ENCODE results near the gene STON2.
"Not testable (repeated sequence)": the region's sequence is repeated elsewhere in the genome, so short reads cannot be mapped to it uniquely, and the experiment has no call there.

The STON2 gene

DNA sequence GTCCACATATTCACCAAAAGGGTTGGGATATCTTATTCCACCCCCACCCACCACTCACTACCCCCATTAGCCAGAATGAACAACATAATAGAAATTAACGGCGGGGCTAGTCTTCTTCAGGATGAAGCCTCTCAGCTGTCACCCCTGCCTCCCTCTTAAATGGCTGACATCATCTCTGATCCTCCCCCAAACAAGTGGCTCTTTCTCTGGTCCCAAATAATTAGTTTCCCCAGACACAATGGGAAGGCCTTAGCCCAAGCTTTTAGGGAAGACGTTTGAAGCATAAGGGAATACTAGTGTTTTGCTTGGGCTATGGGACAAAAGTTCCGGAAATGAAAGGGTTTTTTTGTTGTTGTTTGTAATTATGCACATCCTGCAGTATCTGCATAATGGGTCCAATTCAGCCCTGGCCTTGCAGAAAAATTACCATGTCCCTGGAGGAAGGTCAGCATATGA is 13.8 kb downstream of the STON2 start:
- TF ChIP-seq JUND (IDR thresholded peaks at IDR 0.05; ENCODE audit: low read depth), result no peak
- in situ Hi-C loops (cut with HindIII; ENCODE audit: low pct_unique_long_range_greater_than_20kb, low sequenced_read_pairs), result no loop called here
- DNase-seq (ENCODE audit: low read depth in 1 of 2, low spot score in 1 of 2), result no peak

DNA sequence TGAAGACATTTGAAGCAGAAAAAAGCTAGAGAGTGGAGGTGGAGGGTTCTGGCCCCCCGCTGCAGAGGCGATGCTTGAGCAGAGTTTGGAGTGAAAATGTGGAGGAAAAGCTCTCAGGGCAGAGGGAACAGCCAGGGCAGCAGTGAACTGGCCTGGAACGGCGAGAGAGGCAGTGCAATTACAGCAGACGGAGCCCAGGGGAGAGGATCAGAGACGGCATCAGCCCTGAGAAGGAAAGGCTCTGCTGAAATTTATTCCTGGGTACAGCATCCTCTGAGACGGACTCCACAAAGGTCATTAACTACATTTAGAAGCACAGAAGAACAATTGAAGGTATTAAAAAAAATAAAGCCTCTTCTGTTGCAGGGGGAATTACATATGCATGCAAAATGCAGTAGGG is 14.2 kb downstream of the STON2 start:
- in situ Hi-C loops (cut with HindIII; ENCODE audit: low pct_unique_long_range_greater_than_20kb, low sequenced_read_pairs), result no loop called here
- DNase-seq (ENCODE audit: low read depth in 1 of 2, low spot score in 1 of 2), result no peak

DNA sequence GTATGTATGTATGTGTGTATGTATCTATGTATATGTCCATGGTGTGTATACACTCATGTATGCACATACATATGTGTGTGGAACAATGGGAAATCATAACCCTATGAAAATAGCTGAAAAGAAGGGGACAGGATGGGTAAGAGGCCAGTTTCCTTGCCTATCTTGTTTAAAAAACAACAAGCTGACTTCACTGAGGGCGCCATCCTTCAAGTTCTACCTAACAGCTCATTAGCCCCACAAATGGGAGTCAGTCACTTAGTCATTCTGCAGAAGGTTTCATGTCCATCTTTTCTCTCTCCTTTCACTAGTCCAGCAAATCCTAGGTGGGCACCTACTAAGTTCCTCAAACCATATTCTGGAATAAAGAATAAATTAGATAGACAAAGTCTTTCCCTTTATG is 14.7 kb downstream of the STON2 start:
- TF ChIP-seq JUND (IDR thresholded peaks at IDR 0.05; ENCODE audit: low read depth), result no peak
- no peak for DNase-seq (ENCODE audit: low read depth in 1 of 2, low spot score in 1 of 2)
- in situ Hi-C loops (cut with HindIII; ENCODE audit: low pct_unique_long_range_greater_than_20kb, low sequenced_read_pairs), result no loop called here

More for the DNA sequence above, 14.2 kb downstream of the STON2 start:
- TF ChIP-seq JUND (IDR thresholded peaks at IDR 0.05; ENCODE audit: low read depth), result no peak

DNA sequence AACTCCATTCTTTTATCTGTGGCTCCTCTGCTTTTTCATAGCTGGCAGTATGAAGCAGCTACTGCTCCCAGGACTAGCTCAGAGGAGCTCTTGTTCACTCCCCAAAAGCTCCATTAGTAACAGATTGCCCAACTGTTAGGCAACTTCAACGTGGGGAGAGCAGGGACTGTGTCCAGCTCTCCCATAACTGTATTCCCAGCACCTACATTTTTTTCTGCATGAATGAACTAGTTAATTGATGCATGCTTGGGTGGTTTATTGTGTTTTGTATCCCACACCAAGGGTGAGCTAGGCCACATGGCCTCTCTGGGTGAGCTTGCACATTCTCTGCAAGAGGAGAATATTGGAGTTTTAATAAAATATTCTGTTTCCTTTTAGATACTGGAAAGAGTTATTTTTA is 15.2 kb downstream of the STON2 start:
- TF ChIP-seq JUND (IDR thresholded peaks at IDR 0.05; ENCODE audit: low read depth), result no peak
- in situ Hi-C loops (cut with HindIII; ENCODE audit: low pct_unique_long_range_greater_than_20kb, low sequenced_read_pairs), result no loop called here
- DNase-seq (ENCODE audit: low read depth in 1 of 2, low spot score in 1 of 2), result peak in 1 of 2 experiments; percentile 48

DNA sequence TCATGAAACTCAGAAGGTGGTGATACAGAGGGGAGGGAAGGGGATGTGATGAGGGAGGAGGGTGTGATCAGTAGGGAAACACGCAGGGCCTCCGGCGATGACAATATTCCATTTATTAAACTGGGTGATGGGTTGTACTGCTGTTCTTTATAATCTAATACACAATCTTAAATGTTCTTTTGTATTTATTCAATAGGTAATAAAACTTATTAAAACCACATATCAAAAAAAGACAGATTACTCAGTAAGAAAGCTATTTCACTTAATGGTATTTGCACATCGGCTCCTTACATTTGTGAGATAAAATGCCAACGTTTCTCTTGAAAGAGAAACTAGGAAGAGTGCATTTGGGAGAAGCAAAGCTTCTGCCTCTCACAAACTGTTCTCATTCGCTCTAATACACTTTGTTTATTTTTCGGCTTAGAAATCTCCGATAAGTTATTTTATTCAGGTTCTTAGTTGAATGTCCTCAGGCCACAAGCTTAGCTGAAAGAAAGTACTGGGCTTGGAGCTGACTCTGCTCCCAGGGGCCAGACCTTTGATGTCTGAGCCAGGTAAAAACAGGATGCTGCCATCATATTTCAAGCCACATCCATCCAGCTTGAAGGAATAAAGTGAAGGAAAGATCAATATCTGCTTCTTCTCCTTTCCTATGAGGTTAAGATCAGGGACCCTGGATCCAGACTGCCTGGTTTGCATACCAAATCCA is 17.5 kb downstream of the STON2 start:
- DNase-seq (ENCODE audit: low read depth in 1 of 2, low spot score in 1 of 2), result peak in 1 of 2 experiments; percentile 29
- in situ Hi-C loops (cut with HindIII; ENCODE audit: low pct_unique_long_range_greater_than_20kb, low sequenced_read_pairs), result no loop called here
- no peak for TF ChIP-seq JUND (IDR thresholded peaks at IDR 0.05; ENCODE audit: low read depth)

DNA sequence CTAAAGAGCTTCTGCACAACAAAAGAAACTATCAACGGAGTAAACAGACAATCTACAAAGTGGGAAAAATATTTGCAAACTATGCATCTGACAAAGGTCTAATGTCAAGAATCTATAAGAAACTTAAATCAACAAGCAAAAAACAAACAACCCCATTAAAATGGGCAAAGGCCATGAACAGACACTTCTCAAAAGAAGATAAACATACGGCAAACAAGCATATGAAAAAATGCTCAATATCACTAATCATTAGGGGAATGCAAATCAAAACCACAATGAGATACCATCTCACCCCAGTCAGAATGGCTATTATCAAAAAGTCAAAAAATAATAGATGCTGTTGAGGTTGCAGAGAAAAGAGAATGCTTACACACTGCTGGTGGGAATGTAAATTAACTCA is 20.1 kb downstream of the STON2 start:
- in situ Hi-C loops (cut with HindIII; ENCODE audit: low pct_unique_long_range_greater_than_20kb, low sequenced_read_pairs); DNase-seq (ENCODE audit: low read depth in 1 of 2, low spot score in 1 of 2): not testable (repeated sequence)

DNA sequence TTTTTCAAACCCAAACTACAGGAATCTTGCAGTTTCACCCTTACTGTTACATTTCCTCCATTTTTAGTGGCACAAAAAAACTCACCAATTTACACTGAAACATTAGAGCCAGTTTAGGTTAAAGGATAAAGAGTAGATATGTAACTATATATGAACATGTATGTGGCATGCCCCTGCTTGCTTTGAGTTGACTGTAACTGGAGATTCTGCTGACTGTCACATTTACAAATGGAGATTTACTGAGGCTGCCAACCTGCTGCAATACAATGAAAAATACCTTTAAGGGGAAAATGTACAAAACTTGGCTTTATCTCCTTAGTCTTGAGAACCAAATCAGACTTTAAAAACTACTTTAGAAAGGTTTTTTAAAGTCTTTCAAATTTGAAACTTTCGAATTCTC is 28.3 kb downstream of the STON2 start:
- DNase-seq (ENCODE audit: low read depth in 1 of 2, low spot score in 1 of 2), result no peak
- TF ChIP-seq JUND (IDR thresholded peaks at IDR 0.05; ENCODE audit: low read depth), result no peak
- in situ Hi-C loops (cut with HindIII; ENCODE audit: low pct_unique_long_range_greater_than_20kb, low sequenced_read_pairs), result no loop called here

DNA sequence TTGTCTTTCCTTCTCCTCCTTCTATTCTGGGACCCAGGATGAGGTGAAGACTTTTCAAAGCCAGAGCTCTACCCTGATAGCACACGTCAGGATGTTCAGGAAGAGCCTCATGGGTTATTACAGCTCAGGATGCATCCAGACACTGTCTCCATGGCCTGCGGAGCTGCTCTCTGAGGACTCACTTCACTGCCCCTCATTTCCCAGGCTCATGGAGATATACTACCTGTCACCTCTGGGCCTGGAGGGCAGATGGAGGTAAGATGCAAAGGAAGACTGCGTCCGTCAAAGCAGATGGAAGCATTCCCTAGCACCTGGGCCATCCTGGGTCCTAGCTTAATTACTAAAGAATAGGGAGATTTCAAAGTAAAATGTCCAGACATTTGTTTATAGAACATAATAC is 32.6 kb downstream of the STON2 start:
- no peak for TF ChIP-seq JUND (IDR thresholded peaks at IDR 0.05; ENCODE audit: low read depth)
- in situ Hi-C loops (cut with HindIII; ENCODE audit: low pct_unique_long_range_greater_than_20kb, low sequenced_read_pairs), result no loop called here
- no peak for DNase-seq (ENCODE audit: low read depth in 1 of 2, low spot score in 1 of 2)

DNA sequence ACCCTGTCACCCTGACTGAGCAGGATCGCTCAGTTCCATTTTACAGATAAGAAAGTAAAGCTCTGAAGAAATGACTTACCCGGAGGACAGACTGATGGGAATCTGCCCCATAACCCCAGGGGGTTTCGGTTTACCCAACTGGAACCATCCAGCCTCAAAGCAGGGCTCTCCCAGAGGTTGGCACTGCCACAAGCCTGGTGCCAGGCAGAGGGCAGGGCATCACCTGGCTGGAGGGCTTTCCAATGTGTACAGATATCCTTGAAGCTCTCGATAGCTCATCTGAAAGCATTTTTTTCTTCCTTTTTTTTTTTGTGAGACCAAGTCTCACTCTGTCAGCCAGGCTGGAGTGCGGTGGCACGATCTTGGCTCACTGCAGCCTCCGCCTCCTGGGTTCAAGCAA is 33.2 kb downstream of the STON2 start:
- no peak for TF ChIP-seq JUND (IDR thresholded peaks at IDR 0.05; ENCODE audit: low read depth)
- in situ Hi-C loops (cut with HindIII; ENCODE audit: low pct_unique_long_range_greater_than_20kb, low sequenced_read_pairs), result no loop called here
- no peak for DNase-seq (ENCODE audit: low read depth in 1 of 2, low spot score in 1 of 2)

DNA sequence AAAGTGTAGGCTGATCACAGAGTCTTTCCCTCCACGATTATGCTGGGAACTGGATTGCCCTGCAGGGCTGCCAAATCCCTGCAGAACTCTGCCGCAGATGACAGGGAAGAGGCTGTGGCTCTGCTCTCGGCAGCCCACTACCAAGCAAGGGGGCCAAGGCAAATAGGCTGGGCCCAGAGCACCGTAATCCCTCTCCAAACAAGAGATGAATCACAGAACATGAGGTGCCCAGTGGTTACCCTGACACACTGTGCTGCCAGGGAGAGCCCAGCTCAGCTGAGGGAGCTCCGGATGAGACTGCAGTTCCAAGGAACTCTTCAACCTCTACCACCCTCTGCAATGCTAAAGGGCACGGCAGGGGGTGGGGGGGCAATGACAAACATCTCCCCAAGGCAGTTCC is 33.9 kb downstream of the STON2 start:
- DNase-seq (ENCODE audit: low read depth in 1 of 2, low spot score in 1 of 2), result peak in 1 of 2 experiments; percentile 22
- TF ChIP-seq JUND (IDR thresholded peaks at IDR 0.05; ENCODE audit: low read depth), result no peak
- in situ Hi-C loops (cut with HindIII; ENCODE audit: low pct_unique_long_range_greater_than_20kb, low sequenced_read_pairs), result no loop called here

DNA sequence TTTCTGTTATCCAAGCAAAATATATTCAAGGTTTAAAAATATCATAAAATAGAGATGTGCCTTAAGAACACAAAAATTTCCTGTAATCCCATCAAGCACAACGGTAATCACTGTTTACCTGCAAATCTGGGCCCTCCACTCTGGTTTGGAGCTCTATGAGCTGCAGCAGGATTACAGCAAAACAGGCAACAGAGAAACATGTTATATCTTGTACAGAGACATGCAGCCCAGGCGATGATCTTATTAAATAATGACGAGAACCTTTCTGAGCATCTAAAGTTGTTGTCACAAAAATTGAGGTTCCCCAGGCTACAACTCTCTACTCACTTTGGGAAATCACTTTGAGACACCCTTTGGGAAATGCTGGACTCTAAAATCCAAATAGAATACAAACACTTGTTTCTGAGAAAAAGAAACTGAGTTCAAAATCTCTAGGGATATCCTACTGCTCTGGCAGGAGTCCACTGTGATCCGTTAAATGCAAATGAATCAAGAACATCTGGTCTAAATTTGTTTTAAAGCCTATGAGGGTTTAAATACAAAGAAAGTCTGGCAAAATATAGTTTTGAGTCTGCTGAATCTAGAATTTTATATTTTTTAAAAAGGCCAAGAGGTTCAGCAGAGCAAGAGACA is 36.3 kb downstream of the STON2 start:
- no peak for TF ChIP-seq JUND (IDR thresholded peaks at IDR 0.05; ENCODE audit: low read depth)
- no peak for DNase-seq (ENCODE audit: low read depth in 1 of 2, low spot score in 1 of 2)
- in situ Hi-C loops (cut with HindIII; ENCODE audit: low pct_unique_long_range_greater_than_20kb, low sequenced_read_pairs), result no loop called here

DNA sequence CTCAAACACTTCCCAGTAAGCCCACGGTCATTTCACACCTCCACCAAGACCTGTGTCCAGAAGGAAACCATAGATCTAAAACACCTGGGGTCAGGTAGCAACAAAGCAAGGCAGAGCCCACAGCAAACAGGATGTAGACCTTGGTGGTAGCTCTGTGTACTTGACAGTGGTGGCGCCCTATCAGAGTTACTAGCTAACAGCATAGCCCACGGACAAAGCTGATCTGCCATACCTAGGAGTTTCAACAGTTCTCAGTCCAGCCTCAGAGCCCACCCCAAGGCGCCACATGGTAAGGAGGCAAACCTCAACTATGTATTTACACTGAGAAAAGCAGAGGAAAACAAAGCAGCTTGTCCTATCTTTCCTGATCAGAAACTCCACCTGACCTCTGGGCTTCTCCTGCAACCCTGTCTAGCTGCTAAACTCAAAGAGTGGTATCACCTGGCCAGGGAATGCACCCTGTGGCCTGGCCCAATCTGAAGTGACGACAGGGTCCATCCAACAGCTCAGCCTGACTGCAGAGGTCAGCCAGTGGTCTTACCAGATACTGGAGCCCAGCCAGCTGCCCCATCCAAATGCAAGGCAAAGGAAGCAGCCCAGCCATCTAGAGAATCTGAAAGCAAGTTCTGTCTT is 46.3 kb downstream of the STON2 start:
- in situ Hi-C loops (cut with HindIII; ENCODE audit: low pct_unique_long_range_greater_than_20kb, low sequenced_read_pairs), result no loop called here
- TF ChIP-seq JUND (IDR thresholded peaks at IDR 0.05; ENCODE audit: low read depth), result no peak
- DNase-seq (ENCODE audit: low read depth in 1 of 2, low spot score in 1 of 2), result no peak

DNA sequence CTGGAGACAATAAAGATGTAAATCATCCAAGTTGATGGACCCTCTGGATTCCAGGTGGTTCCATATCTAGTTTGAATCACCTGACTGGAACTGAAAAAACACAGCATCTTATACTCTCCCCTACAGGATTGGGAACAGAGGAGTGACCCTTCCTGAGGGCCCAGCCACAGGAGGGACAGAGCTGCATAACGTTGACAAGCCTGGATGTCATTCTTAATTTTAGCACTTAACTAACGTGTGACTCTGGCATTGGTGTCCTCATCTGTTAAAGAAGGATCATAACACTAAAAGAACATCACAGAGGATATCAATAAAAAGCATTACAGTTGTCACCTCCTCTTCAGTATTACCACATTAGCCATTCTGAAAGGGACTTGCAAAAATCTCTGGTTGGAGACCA is 47.7 kb downstream of the STON2 start:
- TF ChIP-seq JUND (IDR thresholded peaks at IDR 0.05; ENCODE audit: low read depth), result no peak
- no peak for DNase-seq (ENCODE audit: low read depth in 1 of 2, low spot score in 1 of 2)
- in situ Hi-C loops (cut with HindIII; ENCODE audit: low pct_unique_long_range_greater_than_20kb, low sequenced_read_pairs), result no loop called here
